GM18873 (cell line): Measurements from ENCODE around the gene FCGR3B.
"Not testable (repeated sequence)": the region's sequence is repeated elsewhere in the genome, so short reads cannot be mapped to it uniquely, and the experiment has no call there.

Experiments used
- ATAC-seq: cut with Tn5 transposase; IDR thresholded peaks from one replicate; pipeline ENCODE4 v1.9.1; 2021; ENCODE audit warnings: mild to moderate bottlenecking, moderate library complexity, moderate number of reproducible peaks; ENCODE audit not compliant: unreplicated experiment, low FRiP score

FCGR3B gene

DNA sequence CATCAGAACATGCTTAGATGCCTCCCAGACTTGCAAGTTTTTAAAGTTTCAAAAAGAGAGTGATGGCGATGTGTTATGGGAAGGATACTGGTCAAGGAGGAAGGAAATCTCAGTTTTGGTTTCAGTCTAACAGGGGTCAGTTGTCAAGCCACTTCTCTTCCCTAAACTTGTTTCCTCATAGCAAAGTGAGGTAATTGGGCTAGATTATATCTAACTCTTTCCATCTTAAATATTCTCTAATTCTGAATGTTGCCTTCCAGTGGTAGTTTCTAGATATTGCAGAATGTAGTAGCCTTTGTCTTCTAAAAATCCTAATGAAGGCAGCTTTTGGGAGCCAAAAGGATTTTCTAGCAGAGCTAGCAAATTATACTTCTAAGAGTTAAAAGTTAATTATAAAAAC is 11.7 kb upstream of the FCGR3B start:
- ATAC-seq, result not testable (repeated sequence)

GRCh38 chr1:161639203-161639602 is 8.2 kb upstream of the FCGR3B start:
- not testable (repeated sequence) for ATAC-seq

- ATAC-seq, result not testable (repeated sequence)
These were observed 7.4 kb upstream of the FCGR3B start for GRCh38 chr1:161638251-161638993.

DNA sequence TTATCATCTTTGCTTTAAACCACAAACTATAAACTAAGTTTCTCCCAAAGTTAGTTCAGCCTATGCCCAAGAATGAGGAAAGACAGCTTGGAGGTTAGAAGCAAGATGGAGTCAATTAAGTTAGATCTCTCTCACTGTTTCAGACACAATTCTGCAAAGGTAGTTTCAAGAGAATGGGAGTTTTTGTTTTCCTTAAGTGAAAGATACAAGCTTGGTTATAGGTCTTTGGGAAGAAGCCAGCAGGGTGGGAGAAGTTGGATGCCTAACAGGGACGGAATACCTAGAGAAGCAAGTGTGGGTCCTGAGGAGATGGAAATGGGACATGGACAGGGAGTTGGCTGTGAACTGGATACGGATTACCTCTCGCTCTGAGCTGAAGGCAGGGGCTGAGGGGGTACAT is 6.0 kb upstream of the FCGR3B start:
- ATAC-seq, result not testable (repeated sequence)

GRCh38 chr1:161636189-161636782 is 5.3 kb upstream of the FCGR3B start:
- ATAC-seq, result not testable (repeated sequence)

GRCh38 chr1:161634993-161635392 is 4.0 kb upstream of the FCGR3B start:
- ATAC-seq, result not testable (repeated sequence)

DNA sequence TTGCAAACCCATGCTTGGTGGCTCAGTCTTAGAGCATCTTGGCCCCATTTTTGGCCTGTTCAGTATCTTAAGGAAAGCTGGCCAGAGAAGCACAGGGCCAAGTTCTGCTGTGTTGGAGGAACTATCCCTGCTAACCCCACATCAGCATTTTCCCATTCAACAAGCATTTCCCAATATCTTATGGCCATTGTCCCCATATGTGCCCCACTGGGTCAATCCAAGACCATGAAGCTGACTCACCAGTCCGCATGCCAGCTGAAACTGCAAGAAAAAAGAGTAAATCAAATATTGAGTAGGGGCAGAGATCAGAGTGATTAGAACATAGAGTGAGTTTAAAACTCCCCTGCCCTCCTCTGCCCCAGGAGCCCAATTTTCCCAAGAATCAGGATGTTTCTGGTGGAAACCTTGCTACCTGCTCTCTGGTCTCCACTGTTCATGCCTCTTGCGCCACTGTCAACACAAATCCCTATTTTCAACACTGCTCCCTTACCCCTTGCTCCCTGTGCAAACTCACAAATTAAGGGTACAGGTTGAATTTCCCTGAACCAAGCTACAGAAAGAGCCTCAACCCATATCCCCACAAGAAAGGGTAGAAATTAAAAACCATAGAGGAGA is 741 bp downstream of the FCGR3B start:
- ATAC-seq, result not testable (repeated sequence)

DNA sequence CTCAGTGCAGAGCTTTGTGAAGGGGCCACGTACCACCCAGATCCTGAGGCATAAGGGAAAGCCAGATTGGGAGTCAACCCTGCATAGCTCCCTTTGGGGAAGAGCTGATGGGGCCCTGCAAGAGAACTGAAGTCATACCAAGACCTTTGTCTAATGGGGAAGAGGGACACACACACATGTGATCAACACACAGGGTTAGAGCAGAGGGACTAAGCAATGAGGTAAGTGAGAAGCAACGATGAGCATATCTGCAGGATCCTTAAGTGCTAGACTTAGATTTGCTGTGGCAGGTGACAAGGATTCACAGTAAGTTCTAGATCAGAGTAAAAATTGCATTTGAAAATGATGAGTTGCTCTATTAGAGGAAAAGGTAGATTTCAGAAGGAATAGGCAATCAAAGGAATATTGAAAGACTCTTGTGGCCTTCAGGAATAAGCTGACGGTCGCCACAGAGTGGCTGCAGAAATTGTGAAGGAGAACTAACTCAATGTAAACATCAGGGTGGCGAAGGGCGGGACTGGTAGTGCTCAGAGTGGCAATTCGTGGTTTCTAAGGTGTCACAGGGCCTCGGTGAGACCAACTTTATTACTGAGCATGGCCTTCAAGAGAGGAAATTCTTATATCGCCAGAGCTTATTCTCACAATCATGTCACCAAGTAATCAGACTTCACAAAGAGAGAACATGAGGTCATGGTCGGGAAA is 4.4 kb downstream of the FCGR3B start:
- not testable (repeated sequence) for ATAC-seq

GRCh38 chr1:161624605-161625004 is 6.4 kb downstream of the FCGR3B start:
- ATAC-seq, result not testable (repeated sequence)

- ATAC-seq, result not testable (repeated sequence)
These were observed 7.5 kb downstream of the FCGR3B start for GRCh38 chr1:161623401-161624051.

GRCh38 chr1:161622054-161622453 is 8.9 kb downstream of the FCGR3B start:
- not testable (repeated sequence) for ATAC-seq

DNA sequence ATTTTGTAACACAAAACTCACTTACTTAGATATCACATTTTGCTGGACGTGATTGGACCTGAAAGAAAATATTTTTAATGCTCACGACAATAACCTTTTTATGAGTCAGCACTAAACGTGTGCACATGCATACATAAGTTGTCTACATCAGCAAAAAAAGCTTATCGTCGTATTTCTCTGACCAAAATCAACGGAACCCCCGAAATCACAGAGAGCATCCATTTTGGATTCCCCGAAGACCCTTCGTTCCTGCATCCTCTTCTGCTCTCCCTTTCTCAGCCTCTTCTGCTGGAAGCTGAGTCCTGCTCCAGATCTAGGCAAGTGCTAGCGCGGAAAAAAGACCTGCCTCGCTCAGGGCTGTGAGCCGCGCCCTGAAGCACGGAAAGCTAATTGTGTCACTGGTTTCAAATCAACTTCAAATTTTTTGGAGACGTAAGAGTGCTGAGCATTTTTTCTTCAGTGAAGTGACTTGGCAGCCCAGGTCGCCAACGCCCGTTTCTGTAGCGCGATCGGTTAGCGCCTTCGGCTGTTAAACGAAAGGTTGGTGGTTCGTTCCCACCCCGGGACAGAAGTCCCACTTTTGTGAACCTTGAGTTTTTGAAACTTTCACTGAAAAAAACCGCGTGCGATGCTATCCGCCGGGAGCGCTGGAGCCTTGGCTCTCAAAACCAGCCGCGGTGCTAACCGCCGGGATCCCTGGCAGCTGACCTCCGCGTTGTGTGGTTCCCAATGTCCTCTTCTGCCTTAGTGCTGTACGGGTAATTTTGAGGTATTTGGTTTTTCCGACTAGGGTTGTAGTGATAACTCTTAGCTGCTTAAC is 9.6 kb downstream of the FCGR3B start:
- ATAC-seq, result not testable (repeated sequence)

GRCh38 chr1:161620399-161620798 is 10.6 kb downstream of the FCGR3B start:
- not testable (repeated sequence) for ATAC-seq

- ATAC-seq, result not testable (repeated sequence)
These were observed 12.5 kb downstream of the FCGR3B start for GRCh38 chr1:161618517-161618916.

DNA sequence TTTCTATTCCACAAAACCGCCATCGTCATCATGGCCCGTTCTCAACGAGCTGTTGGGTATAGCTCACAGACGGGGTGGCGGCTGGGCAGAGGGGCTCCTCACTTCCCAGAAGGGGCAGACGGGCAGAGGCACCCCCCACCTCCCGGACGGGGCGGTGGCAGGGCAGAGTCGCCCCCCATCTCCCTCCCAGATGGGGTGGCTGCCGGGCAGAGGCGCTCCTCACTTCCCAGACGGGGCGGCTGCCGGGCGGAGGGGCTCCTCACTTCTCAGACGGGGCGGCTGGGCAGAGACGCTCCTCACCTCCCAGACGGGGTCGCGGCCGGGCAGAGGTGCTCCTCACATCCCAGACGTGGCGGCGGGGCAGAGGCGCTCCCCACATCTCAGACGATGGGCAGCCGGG is 14.6 kb downstream of the FCGR3B start:
- not testable (repeated sequence) for ATAC-seq

GRCh38 chr1:161613142-161613514 is 17.8 kb downstream of the FCGR3B start:
- not testable (repeated sequence) for ATAC-seq

DNA sequence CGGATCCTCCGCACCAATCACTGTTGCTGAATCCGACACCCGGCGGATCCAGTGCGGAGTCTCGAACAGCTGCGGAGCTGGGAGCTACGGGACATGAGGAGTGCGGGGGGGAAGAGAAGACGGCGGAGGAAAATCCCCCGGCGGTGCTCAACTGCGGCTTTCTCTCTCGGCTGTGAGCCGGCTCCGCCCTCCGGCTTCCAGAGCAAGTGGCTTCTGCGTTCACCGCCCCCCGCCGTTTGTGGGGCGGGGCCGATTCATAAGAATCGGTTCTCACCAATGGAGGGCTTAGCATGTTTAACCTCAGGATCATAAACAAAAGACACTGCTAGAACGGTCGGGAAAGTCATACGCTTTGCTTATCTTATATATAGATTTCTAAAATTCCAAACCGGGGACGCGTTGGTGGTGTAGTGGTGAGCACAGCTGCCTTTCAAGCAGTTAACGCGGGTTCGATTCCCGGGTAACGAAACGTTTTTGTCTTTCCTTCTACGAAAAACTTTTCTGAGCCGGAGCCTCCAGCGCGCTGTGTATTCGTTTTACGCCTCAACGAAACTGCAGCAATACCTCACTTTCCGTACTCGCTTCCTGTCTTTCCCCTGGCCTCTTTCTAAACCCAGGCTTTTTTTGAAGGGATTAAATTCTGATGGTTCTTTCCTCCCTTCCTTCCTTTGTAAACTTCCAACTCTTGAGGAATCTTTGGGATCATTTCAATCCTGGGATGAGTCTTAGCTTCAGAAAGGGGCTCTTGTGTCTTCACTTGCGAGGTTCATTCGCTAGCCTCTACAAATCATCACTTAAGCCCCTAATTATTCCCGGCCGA is 18.4 kb downstream of the FCGR3B start:
- ATAC-seq, result peak; percentile 77

GRCh38 chr1:161611866-161612321 is 19.1 kb downstream of the FCGR3B start:
- ATAC-seq, result not testable (repeated sequence)

GRCh38 chr1:161610198-161610597 is 20.8 kb downstream of the FCGR3B start:
- ATAC-seq, result not testable (repeated sequence)
